HFFc6 (cell line): ENCODE data around the gene ZBTB7A. TPM values are rescaled to one million over a fixed set of nuclear protein-coding genes. Genes with fewer than 3 reads are reported as not detected.

Source experiments
- DNase-seq: peaks from one replicate; pipeline ENCODE4 v3.0.0-alpha.2; 2018
- H3K27ac Mint-ChIP-seq: 2 replicates; pipeline ENCODE4 v1.8.0; 2020; ENCODE audit warnings: mild to moderate bottlenecking, mixed read lengths
- H3K27me3 Mint-ChIP-seq: 2 replicates; pipeline ENCODE4 v1.8.0; 2021; ENCODE audit warnings: mild to moderate bottlenecking, moderate library complexity, mixed read lengths; ENCODE audit not compliant: insufficient read depth
- H3K36me3 Mint-ChIP-seq: 2 replicates; pipeline ENCODE4 v1.8.0; 2021; ENCODE audit warnings: low read depth, mixed read lengths
- H3K4me1 Mint-ChIP-seq: 2 replicates; pipeline ENCODE4 v1.8.0; 2020; ENCODE audit warnings: low read depth, mixed read lengths
- H3K4me3 Mint-ChIP-seq: 2 replicates; pipeline ENCODE4 v1.8.0; 2020; ENCODE audit warnings: mild to moderate bottlenecking, moderate library complexity, mixed read lengths
- H3K9me3 Mint-ChIP-seq: 2 replicates; pipeline ENCODE4 v1.8.0; 2020; ENCODE audit warnings: mild to moderate bottlenecking, mixed read lengths
- total RNA-seq, 6 experiments: library from RNA; stranded (reverse); fragmentation: NEBNext Ultra II Directional; extraction: Animal tissue kit (Norgen Biotek cat#: 25700); gene quantifications; 2 replicates in 1 of 6; 3 replicates in 5 of 6; pipeline ENCODE4 v1.2.3, GENCODE V29; 2021
- TF ChIP-seq, protein P1 (sequence below): fragments of 200-600 bp; sonication (generic); IDR thresholded peaks from 2 replicates; pipeline ENCODE4 v1.5.0; 2021; ENCODE audit warnings: antibody characterized with exemption, mild to moderate bottlenecking

The ZBTB7A gene
- total RNA-seq, 6 experiments from 2014 or later, result 40.8 to 47.6 (median 43.6) TPM

GRCh38 chr19:4061683-4062418, 4.8 kb downstream of the ZBTB7A start:
- Mint-ChIP-seq H3K27ac (peak overlapping the region; percentile 33; the same call in 1 of the 2 replicates), H3K4me1 (peaks cover 16% of the 10 kb centered on the region), H3K27me3 (peaks cover 5% of the 10 kb centered on the region), H3K4me3 (peak overlapping the region; percentile 92; the same call in 1 of the 2 replicates), H3K36me3 (peaks cover 8% of the 10 kb centered on the region), H3K9me3 (no peaks in the 10 kb centered on the region)
- DNase-seq, result no peak
- TF ChIP-seq, protein P1, sequence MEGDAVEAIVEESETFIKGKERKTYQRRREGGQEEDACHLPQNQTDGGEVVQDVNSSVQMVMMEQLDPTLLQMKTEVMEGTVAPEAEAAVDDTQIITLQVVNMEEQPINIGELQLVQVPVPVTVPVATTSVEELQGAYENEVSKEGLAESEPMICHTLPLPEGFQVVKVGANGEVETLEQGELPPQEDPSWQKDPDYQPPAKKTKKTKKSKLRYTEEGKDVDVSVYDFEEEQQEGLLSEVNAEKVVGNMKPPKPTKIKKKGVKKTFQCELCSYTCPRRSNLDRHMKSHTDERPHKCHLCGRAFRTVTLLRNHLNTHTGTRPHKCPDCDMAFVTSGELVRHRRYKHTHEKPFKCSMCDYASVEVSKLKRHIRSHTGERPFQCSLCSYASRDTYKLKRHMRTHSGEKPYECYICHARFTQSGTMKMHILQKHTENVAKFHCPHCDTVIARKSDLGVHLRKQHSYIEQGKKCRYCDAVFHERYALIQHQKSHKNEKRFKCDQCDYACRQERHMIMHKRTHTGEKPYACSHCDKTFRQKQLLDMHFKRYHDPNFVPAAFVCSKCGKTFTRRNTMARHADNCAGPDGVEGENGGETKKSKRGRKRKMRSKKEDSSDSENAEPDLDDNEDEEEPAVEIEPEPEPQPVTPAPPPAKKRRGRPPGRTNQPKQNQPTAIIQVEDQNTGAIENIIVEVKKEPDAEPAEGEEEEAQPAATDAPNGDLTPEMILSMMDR, result no peak

GRCh38 chr19:4061178-4061682, 5.5 kb downstream of the ZBTB7A start:
- Mint-ChIP-seq H3K27ac (peak overlapping the region; percentile 43; the same call in 1 of the 2 replicates), H3K4me3 (0 out of 2 replicates have a peak overlapping the region, but pooled peaks have one; percentile 92), H3K9me3 (no peaks in the 10 kb centered on the region), H3K4me1 (peaks cover 16% of the 10 kb centered on the region), H3K36me3 (peaks cover 9% of the 10 kb centered on the region), H3K27me3 (peaks cover 5% of the 10 kb centered on the region)
- no peak for DNase-seq
- TF ChIP-seq, protein P1, result no peak

DNA sequence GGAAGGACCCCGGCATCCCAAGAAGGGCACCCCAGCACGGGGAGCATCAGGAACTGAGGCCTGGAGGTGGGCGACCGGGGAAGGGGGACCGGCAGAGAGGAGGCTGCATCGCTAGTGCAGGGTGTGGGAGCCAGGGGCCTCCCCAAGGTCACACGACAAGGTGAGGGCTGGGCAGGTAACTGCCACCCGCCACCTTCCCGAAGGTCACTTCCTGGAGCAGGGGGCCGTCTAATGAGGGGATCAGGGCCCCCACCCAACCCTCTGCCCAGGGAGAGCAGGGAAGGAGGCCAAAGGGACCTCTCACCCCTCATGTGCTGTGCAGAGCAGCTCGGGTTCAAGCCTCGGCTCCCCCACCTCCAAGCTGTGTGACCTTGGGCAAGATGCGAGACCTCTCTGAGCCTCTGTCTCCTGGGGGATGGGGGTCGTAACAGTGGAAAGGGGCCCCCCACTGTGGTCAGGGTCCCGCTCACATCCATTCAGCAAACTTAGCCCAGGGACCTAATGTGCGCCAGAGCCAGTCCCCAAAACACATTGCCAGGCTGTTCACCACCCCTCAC, 6.0 kb downstream of the ZBTB7A start:
- Mint-ChIP-seq H3K27ac (peak overlapping the region; percentile 81), H3K27me3 (peaks cover 5% of the 10 kb centered on the region), H3K4me1 (peaks cover 16% of the 10 kb centered on the region), H3K9me3 (no peaks in the 10 kb centered on the region), H3K36me3 (peaks cover 14% of the 10 kb centered on the region), H3K4me3 (peak overlapping the region; percentile 54; the same call in 1 of the 2 replicates)
- DNase-seq, result no peak
- TF ChIP-seq, protein P1, result no peak

DNA sequence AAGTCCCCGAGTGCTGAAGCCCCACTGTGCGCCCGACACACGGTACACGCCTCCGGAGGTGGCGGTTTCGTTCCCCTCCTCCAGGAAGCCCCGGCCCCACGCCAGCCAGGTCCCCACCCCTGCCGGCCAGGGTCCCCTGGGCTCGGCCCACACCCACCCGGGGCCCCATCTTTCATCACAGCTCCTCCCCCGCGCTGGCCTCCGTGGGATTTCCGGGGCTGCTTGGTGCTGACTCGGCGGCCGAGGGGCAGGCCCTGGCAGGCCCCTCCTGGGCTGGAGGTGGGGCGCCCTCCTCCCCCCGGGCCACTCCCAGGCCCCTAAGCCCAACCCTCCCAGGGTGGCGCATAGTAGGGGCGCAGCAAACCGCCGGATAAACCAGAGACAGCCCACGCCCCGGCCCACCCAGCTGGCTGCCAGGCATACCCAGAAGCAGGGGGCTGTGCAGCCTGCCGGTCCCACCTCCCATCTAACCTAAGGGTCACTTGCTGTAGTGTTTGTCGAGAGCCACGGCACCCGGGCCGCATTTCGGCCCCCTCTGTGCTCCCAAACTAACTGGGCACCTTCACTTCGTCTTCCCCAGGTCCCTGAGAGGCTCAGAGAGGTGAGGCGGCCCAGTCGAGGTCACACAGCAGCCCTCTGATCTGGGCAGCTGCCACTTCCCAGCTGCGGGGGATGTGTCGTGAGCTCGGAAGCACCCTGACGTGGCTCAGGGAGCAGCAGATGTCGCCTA, 6.6 kb downstream of the ZBTB7A start:
- Mint-ChIP-seq H3K4me1 (peaks cover 16% of the 10 kb centered on the region), H3K36me3 (peaks cover 19% of the 10 kb centered on the region), H3K27ac (peak overlapping the region; percentile 81), H3K4me3 (peak overlapping the region; percentile 54; the same call in 1 of the 2 replicates), H3K9me3 (no peaks in the 10 kb centered on the region), H3K27me3 (peaks cover 7% of the 10 kb centered on the region)
- TF ChIP-seq, protein P1, result no peak
- no peak for DNase-seq

- Mint-ChIP-seq H3K36me3 (peaks cover 19% of the 10 kb centered on the region), H3K4me3 (peak overlapping the region; percentile 51), H3K27me3 (peaks cover 7% of the 10 kb centered on the region), H3K9me3 (no peaks in the 10 kb centered on the region), H3K4me1 (peaks cover 16% of the 10 kb centered on the region), H3K27ac (peak overlapping the region; percentile 80)
- DNase-seq, result no peak
- TF ChIP-seq, protein P1, result no peak
Observed at GRCh38 chr19:4059453-4059871, 7.2 kb downstream of the ZBTB7A start.
